Erythroblast (primary cell): ENCODE data around the gene FSCN2.

Source experiments
- GATA1 ChIP-seq: IDR thresholded peaks from 2 replicates; pipeline ENCODE4 v1.6.1; 2011; ENCODE audit warnings: low read depth, mild to moderate bottlenecking, control low read depth, low read length, moderate library complexity
- POLR2A ChIP-seq: IDR thresholded peaks from 2 replicates; pipeline ENCODE4 v1.6.1; 2011; ENCODE audit warnings: mild to moderate bottlenecking, low read length

- no peak for TF ChIP-seq POLR2A
- TF ChIP-seq GATA1 = no peak
Measured at GRCh38 chr17:81575836-81576235, 47.7 kb downstream of the FSCN2 start.
